UCSD-AML1 (cell line): ENCODE data around the gene RHBDL2.
"Not testable (repeated sequence)": the region's sequence is repeated elsewhere in the genome, so short reads cannot be mapped to it uniquely, and the experiment has no call there.

Experiments used
- DNase-seq: peaks from one replicate; lab custom pipeline; 2025; ENCODE audit not compliant: unreplicated experiment; lab: John Stamatoyannopoulos, UW

RHBDL2 gene

GRCh38 chr1:38885092-38885491, 56.5 kb downstream of the RHBDL2 start:
- no peak for DNase-seq

- DNase-seq = no peak
Measured at GRCh38 chr1:38881487-38881886, 60.1 kb downstream of the RHBDL2 start, which contains the start of gene GJA9. Gene GJA9 (minus strand): TSS chr1:38881587. CDS start chr1:38876098, 5,489 bp downstream.

GRCh38 chr1:38875811-38876210, 65.8 kb downstream of the RHBDL2 start:
- no peak for DNase-seq

- peak; percentile 95 for DNase-seq
Measured at GRCh38 chr1:38873027-38873969, 68.3 kb downstream of the RHBDL2 start, which contains the start of gene MYCBP. Gene MYCBP (minus strand): TSS chr1:38873348. CDS start chr1:38873305, 43 bp downstream.

- peak; percentile 48 for DNase-seq
Measured at GRCh38 chr1:38872401-38873026, 69.1 kb downstream of the RHBDL2 start.

- no peak for DNase-seq
Measured at GRCh38 chr1:38870996-38871395, 70.6 kb downstream of the RHBDL2 start.

- no peak for DNase-seq
Measured at GRCh38 chr1:38867208-38867607, 74.4 kb downstream of the RHBDL2 start.

GRCh38 chr1:38865112-38865715, 76.4 kb downstream of the RHBDL2 start:
- no peak for DNase-seq

- no peak for DNase-seq
Measured at GRCh38 chr1:38860454-38860795, 81.2 kb downstream of the RHBDL2 start.

GRCh38 chr1:38859561-38860453, 81.8 kb downstream of the RHBDL2 start, which contains the start of gene RRAGC:
Gene RRAGC (minus strand): TSS chr1:38859772. CDS start chr1:38859646, 126 bp downstream.
- DNase-seq = peak; percentile 97

GRCh38 chr1:38858833-38859560, 82.6 kb downstream of the RHBDL2 start:
- DNase-seq = peak; percentile 44

- DNase-seq = no peak
Measured at GRCh38 chr1:38852780-38853179, 88.8 kb downstream of the RHBDL2 start.

GRCh38 chr1:38848071-38848470, 93.6 kb downstream of the RHBDL2 start:
- no peak for DNase-seq

GRCh38 chr1:38846210-38846609, 95.4 kb downstream of the RHBDL2 start:
- DNase-seq = no peak

GRCh38 chr1:38845088-38845487, 96.5 kb downstream of the RHBDL2 start:
- DNase-seq = not testable (repeated sequence)

GRCh38 chr1:38840281-38840680, 101.3 kb downstream of the RHBDL2 start:
- no peak for DNase-seq

GRCh38 chr1:38839363-38839762, 102.3 kb downstream of the RHBDL2 start:
- no peak for DNase-seq

- not testable (repeated sequence) for DNase-seq
Measured at GRCh38 chr1:38836316-38836715, 105.3 kb downstream of the RHBDL2 start.
